ENCODE measurements around the gene TMTC4. TPM values are rescaled to one million over a fixed set of nuclear protein-coding genes. Genes with fewer than 3 reads are reported as not detected.

TMTC4 gene
- total RNA-seq, 1 experiment from 2014 or later = 14.6 TPM

DNA sequence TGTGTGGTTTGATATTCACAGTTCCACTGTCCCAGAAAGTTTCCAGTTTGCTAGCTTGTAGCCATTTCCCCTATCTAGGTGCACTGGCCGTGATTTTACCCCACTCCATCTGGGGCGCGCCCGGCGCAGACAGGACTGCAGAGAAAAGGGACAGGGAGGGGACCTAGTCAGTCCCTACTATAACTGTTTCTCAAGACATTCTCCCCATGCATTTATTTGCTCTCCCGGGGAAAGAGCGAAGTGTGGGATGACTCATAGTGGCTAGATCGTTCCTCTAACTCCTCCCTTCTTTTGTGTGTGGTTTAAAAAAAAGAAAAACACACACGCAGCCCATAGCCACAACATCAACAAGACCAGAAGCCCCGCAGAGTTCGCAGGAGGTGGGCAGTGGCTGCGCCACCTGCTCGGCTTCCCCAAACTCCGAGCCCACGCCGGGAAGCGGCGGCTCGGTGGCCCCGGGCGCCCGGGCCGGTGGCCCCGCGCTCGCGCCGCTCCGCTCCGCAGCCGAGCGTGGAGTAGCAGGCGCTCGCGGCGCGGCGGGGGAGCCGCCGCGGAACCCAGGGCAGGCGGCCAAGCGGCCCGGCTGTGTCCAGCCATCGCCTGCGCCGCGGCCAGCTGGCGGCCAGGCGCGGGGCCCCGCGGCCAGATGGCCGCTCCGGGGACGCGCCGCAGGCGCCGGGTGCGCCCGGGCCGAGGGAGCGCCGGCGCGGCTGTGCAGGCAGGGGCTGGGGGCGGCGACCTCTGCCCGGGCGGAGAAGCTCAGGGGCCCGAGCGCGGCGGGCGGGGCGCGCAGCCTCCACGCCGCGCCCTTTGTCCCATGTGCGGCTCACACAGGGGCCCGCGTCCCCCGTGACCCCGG, 653 bp downstream of the TMTC4 start:
- CTCF ChIA-PET = no interaction called here

DNA sequence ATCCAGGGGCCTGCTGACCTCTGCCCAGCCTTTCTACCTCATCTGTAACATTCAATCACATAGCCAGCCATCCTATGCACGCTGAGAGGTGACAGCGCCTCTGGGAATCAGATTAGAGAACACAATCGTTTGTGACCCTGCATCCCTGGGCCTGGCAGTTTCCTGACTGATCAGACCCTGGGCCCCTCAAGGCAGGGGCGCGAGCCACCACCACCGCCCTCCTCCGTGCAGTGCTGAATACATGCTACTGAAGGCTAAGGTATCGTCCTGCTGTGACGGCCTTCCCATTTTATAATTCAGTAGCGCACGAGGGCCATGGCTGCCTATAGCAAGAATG, 1.3 kb downstream of the TMTC4 start:
- no peaks in the 10 kb centered on the region for H3K36me3 ChIP-seq (ENCODE audit: control insufficient read depth, insufficient read depth, low read length)
- CTCF ChIA-PET = no interaction called here
- peak overlapping the region; percentile 61 for H3K27ac ChIP-seq (ENCODE audit: low read length)
- ATAC-seq = no peak
- H3K4me3 ChIP-seq (ENCODE audit: low read depth in 2 of 2, low read length in 2 of 2) = peak overlapping the region; percentile 48 to 52
- TF ChIP-seq, protein P1, sequence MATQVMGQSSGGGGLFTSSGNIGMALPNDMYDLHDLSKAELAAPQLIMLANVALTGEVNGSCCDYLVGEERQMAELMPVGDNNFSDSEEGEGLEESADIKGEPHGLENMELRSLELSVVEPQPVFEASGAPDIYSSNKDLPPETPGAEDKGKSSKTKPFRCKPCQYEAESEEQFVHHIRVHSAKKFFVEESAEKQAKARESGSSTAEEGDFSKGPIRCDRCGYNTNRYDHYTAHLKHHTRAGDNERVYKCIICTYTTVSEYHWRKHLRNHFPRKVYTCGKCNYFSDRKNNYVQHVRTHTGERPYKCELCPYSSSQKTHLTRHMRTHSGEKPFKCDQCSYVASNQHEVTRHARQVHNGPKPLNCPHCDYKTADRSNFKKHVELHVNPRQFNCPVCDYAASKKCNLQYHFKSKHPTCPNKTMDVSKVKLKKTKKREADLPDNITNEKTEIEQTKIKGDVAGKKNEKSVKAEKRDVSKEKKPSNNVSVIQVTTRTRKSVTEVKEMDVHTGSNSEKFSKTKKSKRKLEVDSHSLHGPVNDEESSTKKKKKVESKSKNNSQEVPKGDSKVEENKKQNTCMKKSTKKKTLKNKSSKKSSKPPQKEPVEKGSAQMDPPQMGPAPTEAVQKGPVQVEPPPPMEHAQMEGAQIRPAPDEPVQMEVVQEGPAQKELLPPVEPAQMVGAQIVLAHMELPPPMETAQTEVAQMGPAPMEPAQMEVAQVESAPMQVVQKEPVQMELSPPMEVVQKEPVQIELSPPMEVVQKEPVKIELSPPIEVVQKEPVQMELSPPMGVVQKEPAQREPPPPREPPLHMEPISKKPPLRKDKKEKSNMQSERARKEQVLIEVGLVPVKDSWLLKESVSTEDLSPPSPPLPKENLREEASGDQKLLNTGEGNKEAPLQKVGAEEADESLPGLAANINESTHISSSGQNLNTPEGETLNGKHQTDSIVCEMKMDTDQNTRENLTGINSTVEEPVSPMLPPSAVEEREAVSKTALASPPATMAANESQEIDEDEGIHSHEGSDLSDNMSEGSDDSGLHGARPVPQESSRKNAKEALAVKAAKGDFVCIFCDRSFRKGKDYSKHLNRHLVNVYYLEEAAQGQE (IDR thresholded peaks at IDR 0.05; ENCODE audit: insufficient read depth in 1 of 2, low read depth in 2 of 2, low read length in 1 of 2) = no peak
- TF ChIP-seq POLR2AphosphoS5 (IDR thresholded peaks at IDR 0.05; ENCODE audit: low read depth, low read length) = no peak
- TF ChIP-seq, protein P2, sequence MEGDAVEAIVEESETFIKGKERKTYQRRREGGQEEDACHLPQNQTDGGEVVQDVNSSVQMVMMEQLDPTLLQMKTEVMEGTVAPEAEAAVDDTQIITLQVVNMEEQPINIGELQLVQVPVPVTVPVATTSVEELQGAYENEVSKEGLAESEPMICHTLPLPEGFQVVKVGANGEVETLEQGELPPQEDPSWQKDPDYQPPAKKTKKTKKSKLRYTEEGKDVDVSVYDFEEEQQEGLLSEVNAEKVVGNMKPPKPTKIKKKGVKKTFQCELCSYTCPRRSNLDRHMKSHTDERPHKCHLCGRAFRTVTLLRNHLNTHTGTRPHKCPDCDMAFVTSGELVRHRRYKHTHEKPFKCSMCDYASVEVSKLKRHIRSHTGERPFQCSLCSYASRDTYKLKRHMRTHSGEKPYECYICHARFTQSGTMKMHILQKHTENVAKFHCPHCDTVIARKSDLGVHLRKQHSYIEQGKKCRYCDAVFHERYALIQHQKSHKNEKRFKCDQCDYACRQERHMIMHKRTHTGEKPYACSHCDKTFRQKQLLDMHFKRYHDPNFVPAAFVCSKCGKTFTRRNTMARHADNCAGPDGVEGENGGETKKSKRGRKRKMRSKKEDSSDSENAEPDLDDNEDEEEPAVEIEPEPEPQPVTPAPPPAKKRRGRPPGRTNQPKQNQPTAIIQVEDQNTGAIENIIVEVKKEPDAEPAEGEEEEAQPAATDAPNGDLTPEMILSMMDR (IDR thresholded peaks at IDR 0.05) = no peak
- TF ChIP-seq SIN3A (IDR thresholded peaks at IDR 0.05; ENCODE audit: borderline replicate concordance, insufficient read depth, low read depth, low read length) = no peak
- TF ChIP-seq TCF7L2 (IDR thresholded peaks at IDR 0.05; ENCODE audit: low read depth, low read length) = no peak
- H3K9me3 ChIP-seq (ENCODE audit: control insufficient read depth, insufficient read depth, low read depth, low read length) = no peaks in the 10 kb centered on the region
- in situ Hi-C loops (cut with HindIII; ENCODE audit: low pct_unique_long_range_greater_than_20kb, low sequenced_read_pairs) (no loop called here), intact Hi-C loops (cut with micrococcal nuclease; ENCODE audit: unreplicated experiment) (no loop called here)
- peaks cover 2% of the 10 kb centered on the region; the same call in 1 of the 2 replicates for H3K27me3 ChIP-seq (ENCODE audit: control insufficient read depth, insufficient read depth, low read length)
- peaks cover 6% of the 10 kb centered on the region; the same call in 1 of the 2 replicates for H3K4me1 ChIP-seq (ENCODE audit: control insufficient read depth, insufficient read depth, low read length)
- DNase-seq (ENCODE audit: low read depth, low spot score) = no peak
- BruUV-seq (replicated peaks) = no TSS peak
- POLR2A ChIA-PET = no interaction called here

More for the DNA sequence above, 653 bp downstream of the TMTC4 start:
- intact Hi-C loops (cut with micrococcal nuclease; ENCODE audit: unreplicated experiment) = no loop called here
- in situ Hi-C loops (cut with HindIII; ENCODE audit: low pct_unique_long_range_greater_than_20kb, low sequenced_read_pairs) = no loop called here
- Histone ChIP-seq H3K27me3 (ENCODE audit: control insufficient read depth, insufficient read depth, low read length) (peaks cover 2% of the 10 kb centered on the region; the same call in 1 of the 2 replicates), H3K4me1 (ENCODE audit: control insufficient read depth, insufficient read depth, low read length) (peaks cover 6% of the 10 kb centered on the region; the same call in 1 of the 2 replicates), H3K27ac (ENCODE audit: low read length) (peak overlapping the region; percentile 61), H3K9me3 (ENCODE audit: control insufficient read depth, insufficient read depth, low read depth, low read length) (no peaks in the 10 kb centered on the region), H3K4me3 (ENCODE audit: low read depth in 2 of 2, low read length in 2 of 2) (peak overlapping the region; percentile 48 to 52), H3K36me3 (ENCODE audit: control insufficient read depth, insufficient read depth, low read length) (no peaks in the 10 kb centered on the region)
- TF ChIP-seq SIN3A (IDR thresholded peaks at IDR 0.05; ENCODE audit: borderline replicate concordance, insufficient read depth, low read depth, low read length) (no peak), TCF7L2 (IDR thresholded peaks at IDR 0.05; ENCODE audit: low read depth, low read length) (no peak)
- TF ChIP-seq, protein P2 (IDR thresholded peaks at IDR 0.05) = no peak
- no peak for DNase-seq (ENCODE audit: low read depth, low spot score)
- peak; percentile 44; the same call in 1 of the 2 replicates for ATAC-seq
- POLR2A ChIA-PET = no interaction called here
- BruUV-seq (replicated peaks) = no TSS peak
